ENCODE data around the gene PLAAT3.

- TF ChIP-seq CTCF (IDR thresholded peaks at IDR 0.05) (no peak), POLR2A (IDR thresholded peaks at IDR 0.05) (no peak)
These were observed 25.2 kb downstream of the PLAAT3 start for GRCh38 chr11:63589000-63589399.
